Muscle of leg (tissue), 11 donors: ENCODE measurements around the gene ASPN. TPM values are rescaled to one million over a fixed set of nuclear protein-coding genes. Genes with fewer than 3 reads are reported as not detected.

Source experiments
- DNase-seq: peaks from one replicate; pipeline ENCODE4 v3.0.0; 2013
- H3K27ac ChIP-seq: one replicate; pipeline ENCODE4 v1.5.1; 2013; ENCODE audit warnings: mild to moderate bottlenecking, low read length, control low read depth
- H3K27me3 ChIP-seq: one replicate; pipeline ENCODE4 v1.6.1; 2013; ENCODE audit warnings: low read length; ENCODE audit not compliant: control insufficient read depth, insufficient read depth
- H3K36me3 ChIP-seq: one replicate; pipeline ENCODE4 v1.6.1; 2013; ENCODE audit warnings: low read length; ENCODE audit not compliant: control insufficient read depth, insufficient read depth
- H3K4me1 ChIP-seq: one replicate; pipeline ENCODE4 v1.6.1; 2013; ENCODE audit warnings: low read length; ENCODE audit not compliant: control insufficient read depth, insufficient read depth
- H3K4me3 ChIP-seq: one replicate; pipeline ENCODE4 v1.5.1; 2013; ENCODE audit warnings: low read length, control low read depth
- H3K9me3 ChIP-seq: replicated peaks from 2 replicates; pipeline ENCODE4 v1.6.1; 2013; ENCODE audit warnings: low read depth, low read length; ENCODE audit not compliant: control insufficient read depth
- whole genome bisulfite sequencing: methylation state at CpG from one replicate; pipeline ENCODE4 v1.1.5; 2013; ENCODE audit warnings: missing lambda C conversion rate; ENCODE audit not compliant: insufficient coverage; 5-methylcytosine and 5-hydroxymethylcytosine counted together
- polyA plus RNA-seq, 8 donors: library from polyadenylated mRNA; unstranded; fragments of 120-200 nt; gene quantifications; one replicate each; pipeline versions ENCODE4 v1.2.1 to v1.2.3, GENCODE V29; 2013; ENCODE audit warnings: inconsistent platforms in 1 of 8, low replicate concordance in 1 of 8; ENCODE audit not compliant: insufficient read length in 8 of 8, insufficient read depth in 1 of 8
- total RNA-seq: library from RNA; stranded (reverse); fragments of 120-200 nt; gene quantifications from one replicate; pipeline ENCODE4 v1.2.4, GENCODE V29; 2013

ASPN gene
- total and polyA plus RNA-seq, 9 donors: 147 to 546 (median 259) TPM

GRCh38 chr9:92406477-92406876 is 75.8 kb downstream of the ASPN start:
- H3K27ac ChIP-seq: peak overlapping the region; percentile 76
- DNase-seq: peak; percentile 80
- WGBS: 28% methylated on average over 2 of the region's 3 CpGs
- H3K4me1 ChIP-seq: peaks cover 16% of the 10 kb centered on the region
- no peaks in the 10 kb centered on the region for H3K27me3 ChIP-seq
- no peaks in the 10 kb centered on the region for H3K36me3 ChIP-seq
- H3K9me3 ChIP-seq: no peaks in the 10 kb centered on the region
- no peak overlapping the region for H3K4me3 ChIP-seq

Other genes with a start within 250 kb of the ASPN start
- gene IARS1, start 188.8 kb downstream of the ASPN start, total RNA-seq: 96.3 TPM
- 10 to 100 TPM; 48.4 to 75.2 (median 62.1) TPM for gene IARS1, start 188.8 kb downstream of the ASPN start, polyA plus RNA-seq
- gene NOL8, start 157.2 kb downstream of the ASPN start, total RNA-seq: 21.6 TPM
- gene NOL8, start 157.2 kb downstream of the ASPN start, polyA plus RNA-seq: 10 to 100 TPM; 23.1 to 31.9 (median 26.1) TPM
- gene CENPP, start 156.6 kb downstream of the ASPN start, total RNA-seq: 6.4 TPM
- gene CENPP, start 156.6 kb downstream of the ASPN start, polyA plus RNA-seq: 1 to 10 TPM; 3.6 to 6.4 (median 5.1) TPM
- 454 TPM for gene OGN, start 77.9 kb downstream of the ASPN start, total RNA-seq
- gene OGN, start 77.9 kb downstream of the ASPN start, polyA plus RNA-seq: 100 to 1,000 TPM; 346 to 821 (median 472) TPM
- 8.9 TPM for gene OMD, start 58.0 kb downstream of the ASPN start, total RNA-seq
- 1 to 10 TPM; 2.7 to 7.0 (median 3.7) TPM for gene OMD, start 58.0 kb downstream of the ASPN start, polyA plus RNA-seq
- 16.0 TPM for gene ECM2, start 53.5 kb upstream of the ASPN start, total RNA-seq
- 10 to 100 TPM; 14.7 to 28.3 (median 17.3) TPM for gene ECM2, start 53.5 kb upstream of the ASPN start, polyA plus RNA-seq
- 6.9 TPM for gene IPPK, start 187.6 kb upstream of the ASPN start, total RNA-seq
- gene IPPK, start 187.6 kb upstream of the ASPN start, polyA plus RNA-seq: 1 to 10 TPM; 6.2 to 9.2 (median 7.8) TPM